Endothelial cell (in vitro differentiated cells): ENCODE results near the gene SLC5A10. TPM values are rescaled to one million over a fixed set of nuclear protein-coding genes. Genes with fewer than 3 reads are reported as not detected.

Experiments
- total RNA-seq: library from RNA; stranded (reverse); fragmentation: NEBNext Ultra II Directional; extraction: Animal tissue kit (Norgen Biotek cat#: 25700); gene quantifications from one replicate; pipeline ENCODE4 v1.2.1, GENCODE V29; 2021; ENCODE audit not compliant: unreplicated experiment

The SLC5A10 gene
- total RNA-seq, 1 donor from 2014 or later = 0.08 TPM

Other genes starting within 250 kb of the SLC5A10 start
- gene FBXW10, start 208.1 kb upstream of the SLC5A10 start, total RNA-seq = not detected
- 11.6 TPM for gene TVP23B, start 171.0 kb upstream of the SLC5A10 start, total RNA-seq
- 32.4 TPM for gene PRPSAP2, start 94.0 kb upstream of the SLC5A10 start, total RNA-seq
- gene FAM83G, start 52.6 kb downstream of the SLC5A10 start, total RNA-seq = 1.6 TPM
- 50.2 TPM for gene GRAP, start 94.8 kb downstream of the SLC5A10 start, total RNA-seq
- gene GRAPL, start 175.4 kb downstream of the SLC5A10 start, total RNA-seq = 38.3 TPM